ENCODE data around the gene CRYGN. TPM values are rescaled to one million over a fixed set of nuclear protein-coding genes. Genes with fewer than 3 reads are reported as not detected.
A peak's percentile ranks its signal among the peaks of the same experiment; 100 is the strongest.

The CRYGN gene
- total and polyA plus RNA-seq, 9 of the 15 experiments (the other 6 are each of a cell fraction or from before 2014, with no cell fraction given), result not detected

GRCh38 chr7:151393031-151393977, 46.6 kb downstream of the CRYGN start:
- ChIA-PET POLR2A (interaction anchor here (0.5 to 2.3 kb wide), 4 partner anchors 9 to 350 kb away, joined by 3 to 7 read pairs (median 4); no protein-coding TSS in a partner anchor), CTCF (ENCODE audit: low intra/inter-chr PET ratio) (no interaction called here)
- FAIRE-seq, result peak; percentile 73
- no peaks in the 10 kb centered on the region for H3K36me3 ChIP-seq (ENCODE audit: control insufficient read depth, insufficient read depth, low read length)
- no peak for ATAC-seq
- H3K9me3 ChIP-seq (replicated peaks; ENCODE audit: control insufficient read depth, insufficient read depth, low read depth, low read length), result peaks cover 5% of the 10 kb centered on the region
- no peak overlapping the region for H3K27ac ChIP-seq (ENCODE audit: extremely low read depth, low read depth, low read length)
- WGBS (ENCODE audit: insufficient coverage, low coverage, missing lambda C conversion rate), result 49% methylated on average over 29 of the region's 31 CpGs
- peak in 3 of 4 experiments; percentile 55 to 58 (median 55) for DNase-seq (ENCODE audit: extremely low read depth in 1 of 4, low spot score in 3 of 4)
- intact Hi-C loops (cut with micrococcal nuclease), result loop anchor here (10.0 kb wide), 1 partner anchor 51 kb away; the partner anchor contains the start of gene CRYGN
- H3K4me2 ChIP-seq (ENCODE audit: insufficient read depth, low read length), result no peak overlapping the region; the same call in 1 of the 2 replicates
- no peak overlapping the region for H3K4me3 ChIP-seq
- in situ Hi-C loops (cut with MboI), result no loop called here
- peaks cover 43 to 73% of the 10 kb centered on the region in 2 experiments for H3K4me1 ChIP-seq (replicated peaks in 1 of 2; ENCODE audit: control insufficient read depth in 2 of 2, insufficient read depth in 2 of 2, low read length in 2 of 2)
- H2AFZ ChIP-seq (ENCODE audit: low read depth, low read length), result peak overlapping the region; percentile 65; the same call in 1 of the 2 replicates
- H3K9ac ChIP-seq (ENCODE audit: insufficient read depth in 1 of 2, low read depth in 2 of 2, low read length in 2 of 2), result peak overlapping the region in 1 of 2 experiments; percentile 6; a peak in 2 of 4 replicates
- H3K9me1 ChIP-seq (ENCODE audit: control insufficient read depth, insufficient read depth, low read length), result peaks cover 4% of the 10 kb centered on the region
- H4K20me1 ChIP-seq (replicated peaks; ENCODE audit: control insufficient read depth, insufficient read depth, low read length), result 0 out of 2 replicates have a peak, but pooled peaks cover 5% of the 10 kb centered on the region
- H3K27me3 ChIP-seq (ENCODE audit: control insufficient read depth in 2 of 2, insufficient read depth in 2 of 2, low read length in 2 of 2), result peaks cover 2 to 35% of the 10 kb centered on the region in 2 experiments; a peak in 4 of 5 replicates
- no TSS peak for BruUV-seq (replicated peaks)
- no peaks in the 10 kb centered on the region for H3K79me2 ChIP-seq (ENCODE audit: control insufficient read depth, insufficient read depth, low read length)
- TF ChIP-seq TEAD4 (IDR thresholded peaks at IDR 0.05; ENCODE audit: low read length), result no peak
- 0 out of 2 replicates have a peak, but pooled peaks have one; percentile 55 for TF ChIP-seq TEAD4 (CRISPR knock-in tag; IDR thresholded peaks at IDR 0.05; ENCODE audit: borderline replicate concordance)
- no peak for TF ChIP-seq TCF3 (CRISPR knock-in tag; IDR thresholded peaks at IDR 0.05)
- no peak for TF ChIP-seq NR1H2 (CRISPR knock-in tag; IDR thresholded peaks at IDR 0.05)
- TF ChIP-seq BRD9 (IDR thresholded peaks at IDR 0.05; ENCODE audit: low read depth, partially characterized antibody), result no peak
- TF ChIP-seq NCOA6 (IDR thresholded peaks at IDR 0.05), result no peak
- TF ChIP-seq ZNF766 (CRISPR knock-in tag; conservative IDR thresholded peaks at IDR 0.05), result no peak
- no peak for TF ChIP-seq CTCF (IDR thresholded peaks at IDR 0.05 in 2 of 3, conservative IDR thresholded peaks at IDR 0.05 in 1 of 3; ENCODE audit: insufficient read depth in 2 of 3, low read depth in 1 of 3, low read length in 3 of 3)
- TF ChIP-seq TAF9B (IDR thresholded peaks at IDR 0.05; ENCODE audit: partially characterized antibody), result no peak
- no peak for TF ChIP-seq EZH2 (IDR thresholded peaks at IDR 0.05; ENCODE audit: borderline replicate concordance, low read depth, low read length)
- no peak for TF ChIP-seq ASH1L (IDR thresholded peaks at IDR 0.05; ENCODE audit: borderline replicate concordance, low read depth, partially characterized antibody)
- peak; percentile 36; the same call in 1 of the 2 replicates for TF ChIP-seq ARID1B (IDR thresholded peaks at IDR 0.05)
- no peak for TF ChIP-seq SAFB2 (IDR thresholded peaks at IDR 0.05; ENCODE audit: borderline replicate concordance, low read depth, low read length, severe bottlenecking)
- no peak for TF ChIP-seq ZMIZ1 (IDR thresholded peaks at IDR 0.05; ENCODE audit: low read depth in 2 of 2, low read length in 2 of 2)
- no peak for TF ChIP-seq ZNF76 (CRISPR knock-in tag; IDR thresholded peaks at IDR 0.05; ENCODE audit: borderline replicate concordance)
